ENCODE data around the gene KDM5B. TPM values are rescaled to one million over a fixed set of nuclear protein-coding genes. Genes with fewer than 3 reads are reported as not detected.

The KDM5B gene
- total RNA-seq, 2 donors from 2014 or later, result 92.2 to 150 TPM

GRCh38 chr1:202689493-202690342, 118.5 kb downstream of the KDM5B start:
- Mint-ChIP-seq H3K27me3 (peaks cover 23 to 26% of the 10 kb centered on the region in 2 donors), H3K4me3 (no peak overlapping the region), H3K9me3 (no peaks in the 10 kb centered on the region), H3K36me3 (no peaks in the 10 kb centered on the region), H3K4me1 (ENCODE audit: low read depth in 2 of 2) (no peaks in the 10 kb centered on the region), H3K27ac (no peak overlapping the region)
- ATAC-seq (no peak), DNase-seq (ENCODE audit: low spot score) (no peak)

DNA sequence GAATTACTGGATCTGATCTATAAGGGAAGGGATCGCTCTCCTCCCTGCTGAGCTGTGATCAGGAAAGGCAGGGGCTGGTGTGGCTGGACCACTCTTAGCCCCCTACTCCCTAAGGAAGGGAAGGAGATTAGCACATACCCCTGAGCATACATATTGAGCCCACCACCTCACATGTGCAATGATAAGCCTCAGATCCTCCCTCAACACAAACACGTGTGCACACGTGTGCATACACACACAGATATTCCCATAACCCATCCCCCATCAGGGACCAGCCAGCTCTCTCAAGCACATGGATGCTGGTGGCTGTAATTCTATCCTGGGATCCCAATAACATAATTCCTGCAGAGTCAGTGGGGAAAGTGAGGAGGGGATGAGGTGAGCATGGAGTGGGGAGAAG, 119.1 kb downstream of the KDM5B start:
- Mint-ChIP-seq H3K4me3 (no peak overlapping the region), H3K27ac (no peak overlapping the region), H3K27me3 (peaks cover 25 to 30% of the 10 kb centered on the region in 2 donors), H3K36me3 (no peaks in the 10 kb centered on the region), H3K4me1 (ENCODE audit: low read depth in 2 of 2) (no peaks in the 10 kb centered on the region), H3K9me3 (no peaks in the 10 kb centered on the region)
- DNase-seq (ENCODE audit: low spot score), result no peak
- ATAC-seq, result no peak

GRCh38 chr1:202688401-202688800, 119.8 kb downstream of the KDM5B start:
- no peaks in the 10 kb centered on the region for H3K36me3 Mint-ChIP-seq
- H3K27me3 Mint-ChIP-seq, result peaks cover 26 to 32% of the 10 kb centered on the region in 2 donors
- no peak overlapping the region for H3K4me3 Mint-ChIP-seq
- H3K27ac Mint-ChIP-seq, result no peak overlapping the region
- no peaks in the 10 kb centered on the region for H3K9me3 Mint-ChIP-seq
- no peak for ATAC-seq
- H3K4me1 Mint-ChIP-seq (ENCODE audit: low read depth in 2 of 2), result no peaks in the 10 kb centered on the region
- no peak for DNase-seq (ENCODE audit: low spot score)

- Mint-ChIP-seq H3K9me3 (no peaks in the 10 kb centered on the region), H3K27me3 (peaks cover 26 to 32% of the 10 kb centered on the region in 2 donors), H3K36me3 (no peaks in the 10 kb centered on the region), H3K4me1 (ENCODE audit: low read depth in 2 of 2) (no peaks in the 10 kb centered on the region), H3K4me3 (no peak overlapping the region), H3K27ac (no peak overlapping the region)
- ATAC-seq, result no peak
- no peak for DNase-seq (ENCODE audit: low spot score)
These were observed 120.4 kb downstream of the KDM5B start for GRCh38 chr1:202687798-202688197.

GRCh38 chr1:202687370-202687769, 120.9 kb downstream of the KDM5B start:
- no peak for ATAC-seq
- Mint-ChIP-seq H3K4me1 (ENCODE audit: low read depth in 2 of 2) (no peaks in the 10 kb centered on the region), H3K27ac (no peak overlapping the region), H3K27me3 (peaks cover 27 to 32% of the 10 kb centered on the region in 2 donors), H3K9me3 (no peaks in the 10 kb centered on the region), H3K36me3 (no peaks in the 10 kb centered on the region), H3K4me3 (no peak overlapping the region)
- DNase-seq (ENCODE audit: low spot score), result no peak

GRCh38 chr1:202685641-202686040, 122.6 kb downstream of the KDM5B start:
- Mint-ChIP-seq H3K27me3 (peaks cover 28 to 32% of the 10 kb centered on the region in 2 donors), H3K4me3 (no peak overlapping the region), H3K4me1 (ENCODE audit: low read depth in 2 of 2) (no peaks in the 10 kb centered on the region), H3K27ac (no peak overlapping the region), H3K36me3 (no peaks in the 10 kb centered on the region), H3K9me3 (no peaks in the 10 kb centered on the region)
- DNase-seq (ENCODE audit: low spot score) (no peak), ATAC-seq (no peak)

GRCh38 chr1:202684716-202685115, 123.5 kb downstream of the KDM5B start:
- no peak for DNase-seq (ENCODE audit: low spot score)
- Mint-ChIP-seq H3K9me3 (no peaks in the 10 kb centered on the region), H3K36me3 (no peaks in the 10 kb centered on the region), H3K27ac (no peak overlapping the region), H3K27me3 (peaks cover 27 to 37% of the 10 kb centered on the region in 2 donors), H3K4me3 (no peak overlapping the region), H3K4me1 (ENCODE audit: low read depth in 2 of 2) (no peaks in the 10 kb centered on the region)
- ATAC-seq, result no peak

- Mint-ChIP-seq H3K9me3 (peaks cover 3% of the 10 kb centered on the region), H3K27me3 (peaks cover 37 to 49% of the 10 kb centered on the region in 2 donors), H3K27ac (no peak overlapping the region), H3K4me1 (ENCODE audit: low read depth in 2 of 2) (no peaks in the 10 kb centered on the region), H3K36me3 (no peaks in the 10 kb centered on the region), H3K4me3 (no peak overlapping the region)
- no peak for ATAC-seq
- DNase-seq (ENCODE audit: low spot score), result no peak
These were observed 125.2 kb downstream of the KDM5B start for GRCh38 chr1:202683029-202683428.

DNA sequence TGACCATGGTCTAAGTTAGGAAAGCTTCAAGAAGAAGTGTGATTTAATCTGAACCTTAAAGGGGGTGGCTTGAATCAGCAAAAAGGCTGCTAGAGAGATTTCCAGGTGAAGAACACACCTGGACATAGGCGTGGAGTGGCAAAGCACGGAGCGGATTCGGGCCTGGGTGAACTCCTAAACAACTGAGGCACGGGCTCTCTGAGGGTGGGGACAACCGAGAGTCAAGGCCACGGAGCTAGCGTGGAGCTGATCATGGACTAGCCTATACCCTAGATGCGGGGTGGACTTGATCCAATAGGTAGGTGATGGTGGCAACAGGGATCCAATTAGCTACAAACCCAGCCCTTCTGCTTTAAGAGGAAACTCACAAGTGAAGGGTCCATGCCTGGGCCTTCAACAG, 125.7 kb downstream of the KDM5B start:
- ATAC-seq (no peak), DNase-seq (ENCODE audit: low spot score) (no peak)
- Mint-ChIP-seq H3K9me3 (peaks cover 3% of the 10 kb centered on the region), H3K27ac (no peak overlapping the region), H3K4me1 (ENCODE audit: low read depth in 2 of 2) (no peaks in the 10 kb centered on the region), H3K4me3 (no peak overlapping the region), H3K27me3 (peaks cover 36 to 44% of the 10 kb centered on the region in 2 donors), H3K36me3 (no peaks in the 10 kb centered on the region)

DNA sequence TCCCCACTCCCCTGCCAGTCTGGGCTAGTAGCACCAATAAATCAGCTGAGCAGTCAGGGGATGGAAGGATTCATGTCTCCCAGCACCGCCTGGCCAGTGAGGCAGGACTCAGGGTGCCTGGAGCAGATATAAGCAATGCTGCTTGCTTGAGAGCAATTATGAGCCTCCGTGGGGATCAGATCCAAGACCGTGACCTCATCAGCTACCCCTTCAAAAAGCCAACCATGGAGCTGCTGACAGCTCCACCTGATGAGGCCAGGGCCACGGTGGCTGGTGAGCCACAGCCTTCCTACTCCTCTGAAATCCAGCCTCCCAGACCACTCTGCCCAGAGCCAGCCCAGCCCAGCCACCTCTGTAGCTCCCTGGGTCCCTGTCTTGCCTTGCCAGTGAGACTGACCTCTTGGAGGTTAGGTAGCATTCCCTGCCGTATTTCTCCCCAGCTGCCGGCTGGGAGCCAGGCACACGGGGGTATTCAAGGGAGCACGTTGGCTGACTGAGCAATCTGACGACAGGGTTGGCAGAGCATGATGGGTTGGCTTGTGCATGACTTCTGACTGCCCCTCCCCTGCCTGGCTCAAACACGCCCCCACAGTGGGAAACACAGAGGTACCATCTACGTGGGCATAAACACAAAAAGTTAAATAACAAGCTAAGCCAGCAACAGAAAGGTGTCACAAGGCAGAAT, 126.3 kb downstream of the KDM5B start:
- H3K4me1 Mint-ChIP-seq (ENCODE audit: low read depth in 2 of 2), result no peaks in the 10 kb centered on the region
- H3K27me3 Mint-ChIP-seq, result peaks cover 34 to 38% of the 10 kb centered on the region in 2 donors

DNA sequence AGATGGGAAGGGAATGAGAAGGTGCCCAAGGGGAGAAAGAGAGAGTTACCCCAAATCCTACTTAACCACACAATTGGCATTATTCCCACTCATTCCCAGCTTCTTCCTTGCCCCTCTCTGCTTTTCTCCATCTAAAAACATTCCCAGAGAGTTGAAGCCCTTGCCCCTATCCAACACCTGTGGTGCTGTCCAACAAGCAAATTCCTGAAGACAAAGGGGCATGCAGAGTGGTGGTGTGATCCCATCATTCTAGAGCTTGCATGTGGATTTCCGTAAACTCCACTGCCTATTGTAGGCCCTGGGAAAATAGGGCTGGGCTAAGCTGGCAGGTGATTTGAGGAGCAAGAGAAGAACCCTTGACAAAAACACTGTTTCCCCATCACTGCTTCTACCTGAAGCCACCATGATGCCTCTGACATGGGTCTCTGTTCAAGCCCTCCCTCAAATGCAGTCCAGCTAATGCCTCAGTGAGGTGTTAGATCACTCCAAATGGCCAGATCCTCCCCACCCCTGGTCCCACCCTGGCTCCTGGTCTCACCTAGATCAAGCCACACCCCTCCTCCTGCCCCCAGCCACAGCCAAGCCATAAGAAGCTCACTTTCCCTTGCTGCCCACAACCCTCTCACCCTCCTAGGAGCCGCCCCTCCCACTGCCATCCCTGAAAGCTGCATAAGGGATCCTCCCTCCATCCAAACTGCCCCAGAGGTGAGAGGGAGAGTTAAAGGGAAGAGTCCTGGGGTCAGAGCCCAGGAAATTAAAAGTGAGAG, 127.5 kb downstream of the KDM5B start:
- ATAC-seq, result peak in 1 of 2 donors; percentile 23
- Mint-ChIP-seq H3K4me3 (no peak overlapping the region), H3K9me3 (peaks cover 3% of the 10 kb centered on the region), H3K4me1 (ENCODE audit: low read depth in 2 of 2) (no peaks in the 10 kb centered on the region), H3K27me3 (peaks cover 35 to 40% of the 10 kb centered on the region in 2 donors), H3K36me3 (no peaks in the 10 kb centered on the region), H3K27ac (no peak overlapping the region)
- DNase-seq (ENCODE audit: low spot score), result no peak

More for the DNA sequence above, 126.3 kb downstream of the KDM5B start:
- H3K27ac Mint-ChIP-seq, result no peak overlapping the region
- no peak overlapping the region for H3K4me3 Mint-ChIP-seq
- peaks cover 3% of the 10 kb centered on the region for H3K9me3 Mint-ChIP-seq
- peak in 1 of 2 donors; percentile 38 for ATAC-seq
- no peak for DNase-seq (ENCODE audit: low spot score)
- H3K36me3 Mint-ChIP-seq, result no peaks in the 10 kb centered on the region

DNA sequence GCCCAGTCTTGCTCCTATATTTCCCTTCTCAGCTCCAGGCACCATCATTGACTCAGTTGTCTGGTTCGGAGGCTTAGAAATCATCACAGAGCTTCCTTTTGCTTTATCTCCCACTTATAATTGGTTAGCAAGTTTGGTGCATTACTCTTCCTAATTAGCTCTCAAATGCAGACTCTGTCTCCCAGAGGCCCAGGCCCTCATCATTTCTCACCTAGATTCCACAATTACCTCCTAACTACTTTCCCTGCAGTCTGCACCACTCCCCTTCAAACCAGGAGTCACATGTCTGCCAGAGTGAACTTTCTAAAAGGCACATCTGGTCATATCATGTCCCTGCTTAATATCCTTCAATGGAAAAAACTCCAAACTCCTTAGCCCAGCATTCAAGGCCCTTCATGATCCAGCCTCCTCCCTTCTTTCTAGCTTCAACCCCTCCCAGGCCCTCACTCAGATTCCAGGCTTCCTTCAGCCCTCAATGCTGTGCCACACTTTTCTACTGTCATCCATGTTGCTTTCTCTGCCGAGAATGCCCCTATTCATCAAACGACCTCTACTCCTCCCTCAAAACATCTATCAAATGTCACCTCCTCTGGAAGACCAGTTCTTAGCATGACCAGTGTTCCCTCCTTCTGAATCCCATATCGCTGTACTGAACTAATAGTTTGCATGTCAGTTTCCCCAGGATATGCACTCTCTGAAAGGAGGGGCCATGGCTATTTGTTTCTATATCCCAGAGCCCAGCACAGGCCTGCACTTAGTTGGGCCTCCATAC, 128.6 kb downstream of the KDM5B start:
- no peaks in the 10 kb centered on the region for H3K36me3 Mint-ChIP-seq

GRCh38 chr1:202677433-202677832, 130.8 kb downstream of the KDM5B start:
- ATAC-seq (no peak), DNase-seq (ENCODE audit: low spot score) (no peak)
- Mint-ChIP-seq H3K4me1 (ENCODE audit: low read depth in 2 of 2) (no peaks in the 10 kb centered on the region), H3K27me3 (peaks cover 30 to 34% of the 10 kb centered on the region in 2 donors), H3K36me3 (no peaks in the 10 kb centered on the region), H3K4me3 (no peak overlapping the region), H3K27ac (no peak overlapping the region), H3K9me3 (peaks cover 3% of the 10 kb centered on the region)

More for the DNA sequence above, 128.6 kb downstream of the KDM5B start:
- DNase-seq (ENCODE audit: low spot score) (no peak), ATAC-seq (no peak)
- H3K27ac Mint-ChIP-seq, result no peak overlapping the region
- H3K9me3 Mint-ChIP-seq, result peaks cover 3% of the 10 kb centered on the region
- H3K4me1 Mint-ChIP-seq (ENCODE audit: low read depth in 2 of 2), result no peaks in the 10 kb centered on the region
- peaks cover 37 to 39% of the 10 kb centered on the region in 2 donors for H3K27me3 Mint-ChIP-seq
- no peak overlapping the region for H3K4me3 Mint-ChIP-seq
